Right cardiac atrium (tissue), 5 donors: Measurements from ENCODE around the gene PSMD11. TPM values are rescaled to one million over a fixed set of nuclear protein-coding genes. Genes with fewer than 3 reads are reported as not detected.

ENCODE experiments used
- ATAC-seq, 2 donors: fragments of 200-7000 bp; cut with Tn5 transposase; one replicate each; pipeline versions ENCODE4 v1.8.0 to v1.9.1; 2020; ENCODE audit warnings: moderate library complexity in 2 of 2, mild to moderate bottlenecking in 1 of 2
- DNase-seq, 3 donors: peaks; one replicate each; pipeline ENCODE4 v3.0.0-alpha.2; 2020
- H3K27ac ChIP-seq: one replicate; pipeline ENCODE4 v1.5.1; 2013; ENCODE audit warnings: mild to moderate bottlenecking, low read length, control low read depth, moderate library complexity
- H3K27me3 ChIP-seq: one replicate; pipeline ENCODE4 v1.6.1; 2013; ENCODE audit not compliant: control insufficient read depth, insufficient read depth
- H3K4me1 ChIP-seq: one replicate; pipeline ENCODE4 v1.6.1; 2013; ENCODE audit warnings: low read length; ENCODE audit not compliant: control insufficient read depth, insufficient read depth
- H3K4me3 ChIP-seq: one replicate; pipeline ENCODE4 v1.5.1; 2013; ENCODE audit warnings: low read length, control low read depth
- H3K9me3 ChIP-seq: one replicate; pipeline ENCODE4 v1.6.1; 2013; ENCODE audit warnings: low read length; ENCODE audit not compliant: control insufficient read depth
- WGBS: extraction: QIAGEN DNeasy Blood & Tissue Kit; methylation state at CpG from one replicate; pipeline ENCODE4 v1.1.7; 2013; 5-methylcytosine and 5-hydroxymethylcytosine counted together
- intact Hi-C, 4 donors: fragments of 100-400 bp; cut with DNase I; formaldehyde crosslinking; loops; one replicate each; pipeline versions ENCODE4 v1.11.0 to v1.14.0; 2022 to 2023
- polyA plus RNA-seq: library from polyadenylated mRNA; stranded (reverse); fragments of 200-250 nt; gene quantifications from one replicate; pipeline ENCODE4 v1.2.3, GENCODE V29; 2013
- total RNA-seq, 4 donors: library from RNA; stranded (reverse); fragmentation: NEBNext Ultra II Directional; extraction: Animal tissue kit (Norgen Biotek cat#: 25700); gene quantifications; one replicate each; pipeline ENCODE4 v1.2.1, GENCODE V29; 2021
- donor health status: healthy with polysubstance abuse.
- donor health status: DM: no; HTN: yes; CAD: no.
- donor health status: DM: no; HTN: no; CAD: no.
- donor health status: DM: no; HTN: yes; CAD: no; lungs with severe emphysema.
- donor health status: DM: yes; HTN: yes; CAD: no.

Gene PSMD11
- total and polyA plus RNA-seq, 5 donors, result 50.8 to 79.1 (median 57.5) TPM

DNA sequence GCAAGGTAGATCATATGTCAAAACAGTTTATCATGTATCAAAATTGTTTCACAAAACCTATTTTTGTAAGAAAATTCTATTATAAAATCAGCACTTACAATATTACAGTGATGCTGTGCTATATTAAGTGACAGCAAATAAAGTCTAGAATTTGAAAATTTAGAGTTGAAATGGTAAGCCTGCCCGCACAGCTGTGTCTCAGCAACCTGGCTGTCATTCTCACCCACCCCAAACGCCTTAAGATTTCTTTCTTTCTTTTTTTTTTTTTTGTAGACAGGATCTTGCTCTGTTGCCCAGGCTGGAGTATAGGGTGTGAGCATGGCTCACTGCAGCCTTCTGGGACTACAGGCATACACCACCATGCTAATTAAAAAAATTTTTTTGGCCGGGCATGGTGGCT is 69.3 kb downstream of the PSMD11 start:
- ATAC-seq (no peak), DNase-seq (no peak)
- H3K27ac ChIP-seq, result no peak overlapping the region
- H3K4me1 ChIP-seq, result peaks cover 4% of the 10 kb centered on the region
- no peak overlapping the region for H3K4me3 ChIP-seq
- intact Hi-C loops, result no loop called here
- H3K27me3 ChIP-seq, result no peaks in the 10 kb centered on the region
- no peaks in the 10 kb centered on the region for H3K9me3 ChIP-seq
- WGBS, result 89% methylated on average over 3 of the region's 3 CpGs

DNA sequence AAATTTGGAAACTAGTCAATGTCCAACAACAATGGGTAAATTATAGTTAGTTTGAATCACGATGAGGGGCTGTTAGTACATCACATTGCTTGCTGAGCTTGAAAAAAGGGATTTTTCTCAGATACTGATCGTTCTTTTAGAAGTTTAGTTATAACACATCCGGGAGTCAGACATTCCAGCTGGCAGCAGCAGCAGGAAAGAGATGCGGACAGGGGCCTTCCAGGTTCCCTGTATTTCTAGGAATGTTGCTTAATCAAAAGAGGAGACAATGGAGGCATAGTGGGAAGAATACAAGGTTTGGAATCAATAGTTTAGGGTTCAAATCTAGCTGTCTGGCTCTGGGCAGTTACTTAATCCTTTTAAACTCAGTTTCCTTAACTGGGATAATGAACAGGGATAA is 70.3 kb downstream of the PSMD11 start:
- H3K27ac ChIP-seq, result no peak overlapping the region
- H3K4me3 ChIP-seq, result no peak overlapping the region
- no peak for ATAC-seq
- intact Hi-C loops, result no loop called here
- no peaks in the 10 kb centered on the region for H3K27me3 ChIP-seq
- H3K4me1 ChIP-seq, result peaks cover 4% of the 10 kb centered on the region
- DNase-seq, result no peak
- WGBS, result 51% methylated on average over 4 of the region's 4 CpGs
- H3K9me3 ChIP-seq, result no peaks in the 10 kb centered on the region

DNA sequence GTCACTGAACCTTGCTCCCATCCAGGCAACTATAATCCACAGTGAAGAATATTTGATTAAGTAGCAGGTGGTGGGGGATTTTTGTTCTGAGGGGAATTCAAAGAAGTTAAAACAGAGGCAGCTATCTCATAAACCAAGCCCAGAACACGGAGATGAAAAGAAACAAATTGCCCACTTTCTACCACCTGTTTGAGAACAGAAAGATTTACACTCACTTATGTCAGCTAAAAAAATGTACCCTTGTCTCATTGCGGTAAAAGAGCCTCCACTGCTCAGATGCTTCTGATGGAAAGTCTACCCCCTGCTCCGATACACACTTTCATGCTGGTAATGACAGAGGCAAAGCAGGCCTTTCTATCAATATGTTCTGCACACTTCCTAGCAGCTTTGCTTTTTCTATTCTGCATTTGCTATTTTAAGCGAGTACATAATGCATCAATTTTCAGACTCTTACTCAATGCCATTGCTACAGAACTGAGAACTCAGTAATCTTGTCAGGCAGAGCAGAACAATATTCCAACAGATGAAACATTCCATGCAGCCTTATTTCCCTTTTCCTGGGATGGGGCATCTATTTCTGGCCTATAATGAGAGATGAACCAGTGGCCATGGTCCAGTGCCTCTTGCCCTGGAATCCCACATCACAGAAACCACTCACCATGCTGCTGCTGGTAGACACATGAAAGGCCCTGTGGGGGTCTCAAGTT is 71.5 kb downstream of the PSMD11 start:
- no peak overlapping the region for H3K4me3 ChIP-seq
- H3K9me3 ChIP-seq, result no peaks in the 10 kb centered on the region
- intact Hi-C loops, result no loop called here
- H3K27ac ChIP-seq, result no peak overlapping the region
- no peak for DNase-seq
- H3K4me1 ChIP-seq, result peaks cover 4% of the 10 kb centered on the region
- whole genome bisulfite sequencing, result 93% methylated on average over 4 of the region's 4 CpGs
- no peak for ATAC-seq
- no peaks in the 10 kb centered on the region for H3K27me3 ChIP-seq

DNA sequence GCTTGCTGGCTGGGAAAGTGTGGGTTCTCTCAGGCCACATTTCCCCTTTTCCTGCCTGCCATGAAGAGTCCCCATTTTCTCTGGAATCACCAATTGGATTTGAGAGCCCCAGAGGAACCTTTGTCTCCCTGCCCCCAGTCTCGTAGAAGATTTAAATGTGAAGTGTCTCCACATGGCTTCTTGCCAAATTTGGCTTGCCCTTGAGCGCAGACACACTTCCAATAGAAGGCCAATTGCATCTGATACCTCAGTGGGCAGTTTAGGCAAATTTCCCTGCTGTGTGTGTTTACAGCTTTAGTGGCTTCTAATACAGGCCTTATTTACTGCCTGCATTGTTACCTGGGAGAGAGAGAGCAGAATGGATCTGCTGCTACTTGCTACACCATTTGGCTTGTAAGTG is 72.1 kb downstream of the PSMD11 start:
- peaks cover 4% of the 10 kb centered on the region for H3K4me1 ChIP-seq
- 18% methylated on average over 2 of the region's 2 CpGs for WGBS
- no peak overlapping the region for H3K4me3 ChIP-seq
- DNase-seq (no peak), ATAC-seq (no peak)
- intact Hi-C loops, result no loop called here
- H3K9me3 ChIP-seq, result no peaks in the 10 kb centered on the region
- no peak overlapping the region for H3K27ac ChIP-seq
- no peaks in the 10 kb centered on the region for H3K27me3 ChIP-seq

DNA sequence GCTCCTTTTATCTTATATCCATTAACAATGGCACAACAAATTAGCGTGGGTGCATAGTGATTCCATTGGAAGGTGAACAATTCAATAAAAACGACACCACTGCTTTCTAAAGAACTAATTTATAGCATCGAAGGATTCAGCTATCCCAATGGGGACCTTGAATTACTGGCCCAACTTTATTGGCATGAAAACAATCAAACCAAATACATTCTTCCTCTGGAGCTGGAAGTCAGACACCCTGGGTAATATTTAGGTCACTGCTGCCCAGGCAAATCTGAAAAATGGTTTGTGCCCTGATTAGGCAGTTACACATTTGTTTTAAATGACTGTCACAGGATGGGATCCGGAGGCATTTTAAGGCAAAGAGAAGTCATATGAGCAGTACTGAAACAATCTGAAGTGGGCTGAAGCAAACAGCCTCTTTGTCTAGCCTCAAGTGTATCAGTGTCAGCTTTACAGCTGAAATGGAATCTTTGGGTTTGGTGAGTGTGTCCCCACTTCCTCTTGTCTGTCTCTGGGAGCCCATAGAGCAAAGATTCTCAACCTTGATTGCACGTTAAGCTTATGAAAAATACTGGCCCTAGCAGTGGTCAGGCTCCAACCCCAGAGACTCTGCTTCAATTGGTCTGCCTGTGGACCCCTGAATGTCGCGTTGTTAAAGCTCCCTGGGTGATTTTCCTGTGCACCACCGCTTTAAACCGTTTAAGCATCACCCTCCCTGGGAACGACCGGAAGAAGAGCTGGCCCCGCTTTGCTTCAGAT is 72.8 kb downstream of the PSMD11 start:
- WGBS, result 64% methylated on average over 12 of the region's 12 CpGs
- H3K4me3 ChIP-seq, result no peak overlapping the region
- H3K4me1 ChIP-seq, result peaks cover 4% of the 10 kb centered on the region
- ATAC-seq (no peak), DNase-seq (no peak)
- no peak overlapping the region for H3K27ac ChIP-seq
- H3K9me3 ChIP-seq, result no peaks in the 10 kb centered on the region
- H3K27me3 ChIP-seq, result no peaks in the 10 kb centered on the region
- intact Hi-C loops, result no loop called here

GRCh38 chr17:32517982-32518381 is 73.7 kb downstream of the PSMD11 start:
- Histone ChIP-seq H3K9me3 (no peaks in the 10 kb centered on the region), H3K4me3 (no peak overlapping the region), H3K27me3 (no peaks in the 10 kb centered on the region), H3K27ac (no peak overlapping the region), H3K4me1 (peaks cover 4% of the 10 kb centered on the region)
- intact Hi-C loops, result no loop called here
- ATAC-seq (no peak), DNase-seq (no peak)
- WGBS, result 94% methylated on average over 5 of the region's 7 CpGs

- intact Hi-C loops, result no loop called here
- H3K27me3 ChIP-seq, result no peaks in the 10 kb centered on the region
- peak overlapping the region; percentile 40 for H3K4me3 ChIP-seq
- DNase-seq (no peak), ATAC-seq (peak in 1 of 2 donors; percentile 10)
- no peaks in the 10 kb centered on the region for H3K9me3 ChIP-seq
- WGBS, result 34% methylated on average over 31 of the region's 31 CpGs
- H3K4me1 ChIP-seq, result peaks cover 4% of the 10 kb centered on the region
- H3K27ac ChIP-seq, result no peak overlapping the region
Observed at GRCh38 chr17:32518646-32519227, 74.4 kb downstream of the PSMD11 start.

- Histone ChIP-seq H3K27me3 (no peaks in the 10 kb centered on the region), H3K4me1 (peaks cover 4% of the 10 kb centered on the region), H3K27ac (no peak overlapping the region), H3K4me3 (peak overlapping the region; percentile 40), H3K9me3 (no peaks in the 10 kb centered on the region)
- intact Hi-C loops, result no loop called here
- 1% methylated on average over 61 of the region's 61 CpGs for WGBS
- DNase-seq, result peak; percentile 30 to 78 (median 67)
- ATAC-seq, result peak; percentile 67 to 83
Observed at GRCh38 chr17:32519228-32520103, 75.2 kb downstream of the PSMD11 start.

GRCh38 chr17:32520104-32520701 is 75.9 kb downstream of the PSMD11 start:
- Histone ChIP-seq H3K27me3 (no peaks in the 10 kb centered on the region), H3K4me1 (peaks cover 4% of the 10 kb centered on the region), H3K4me3 (peak overlapping the region; percentile 40), H3K27ac (no peak overlapping the region), H3K9me3 (no peaks in the 10 kb centered on the region)
- WGBS, result 48% methylated on average over 17 of the region's 17 CpGs
- DNase-seq (peak in 2 of 3 donors; percentile 35 to 65), ATAC-seq (peak; percentile 54 to 76)
- intact Hi-C loops, result no loop called here

DNA sequence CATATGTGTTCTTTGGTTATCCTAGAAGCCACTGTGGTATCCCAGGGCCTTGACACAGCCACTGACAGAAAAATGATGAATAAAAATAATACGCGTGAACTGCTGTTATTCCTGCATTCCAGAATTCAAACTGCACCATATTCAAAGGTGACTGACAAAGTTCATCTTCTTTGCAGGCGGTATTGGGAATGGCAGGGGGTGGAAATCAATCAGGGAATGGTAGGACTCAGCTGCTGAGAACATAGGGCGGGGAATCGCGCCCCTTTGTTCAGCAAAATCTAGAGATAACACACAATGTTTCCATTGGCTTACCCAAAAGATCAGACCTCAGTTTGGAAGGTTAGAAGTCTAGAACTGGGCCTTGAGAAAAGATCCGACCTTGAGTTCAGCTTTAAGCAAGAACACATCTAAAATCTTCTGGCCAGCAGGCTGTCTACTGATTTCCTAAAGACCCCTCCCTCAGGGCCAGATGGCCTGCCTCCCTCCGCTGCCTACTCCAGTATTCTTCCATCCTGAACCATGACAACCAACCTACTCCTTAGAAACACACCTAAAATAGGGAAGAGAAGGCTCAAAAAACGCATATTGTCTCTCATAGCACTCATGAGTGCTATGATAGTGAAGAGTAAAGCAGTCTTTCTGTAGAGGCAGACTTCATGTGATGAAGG is 76.6 kb downstream of the PSMD11 start:
- no peaks in the 10 kb centered on the region for H3K9me3 ChIP-seq
- intact Hi-C loops, result no loop called here
- H3K27ac ChIP-seq, result no peak overlapping the region
- no peak overlapping the region for H3K4me3 ChIP-seq
- 96% methylated on average over 9 of the region's 9 CpGs for WGBS
- H3K4me1 ChIP-seq, result peaks cover 8% of the 10 kb centered on the region
- no peak for DNase-seq
- ATAC-seq, result no peak
- no peaks in the 10 kb centered on the region for H3K27me3 ChIP-seq
